HEK293 (cell line): ENCODE data around the gene LEP.

ENCODE experiments used
- CTCF ChIP-seq: fragments of 450-650 bp; formaldehyde crosslinking; IDR thresholded peaks from 2 replicates; pipeline ENCODE4 v1.5.1; 2016; ENCODE audit warnings: missing biosample characterization, missing genetic modification characterization
- REST ChIP-seq: fragments of 450-650 bp; formaldehyde crosslinking; IDR thresholded peaks from 2 replicates; pipeline ENCODE4 v1.5.1; 2016; ENCODE audit warnings: missing biosample characterization, missing genetic modification characterization
- ZNF2 ChIP-seq: fragments of 450-650 bp; formaldehyde crosslinking; IDR thresholded peaks from 2 replicates; pipeline ENCODE4 v1.5.1; 2016; ENCODE audit warnings: missing biosample characterization, missing genetic modification characterization
- ZNF24 ChIP-seq: fragments of 450-650 bp; formaldehyde crosslinking; IDR thresholded peaks from 2 replicates; pipeline ENCODE4 v1.5.1; 2016; ENCODE audit warnings: missing biosample characterization, missing genetic modification characterization
- ZNF311 ChIP-seq: fragments of 450-650 bp; formaldehyde crosslinking; IDR thresholded peaks from 2 replicates; pipeline ENCODE4 v1.5.1; 2017; ENCODE audit warnings: missing biosample characterization, missing genetic modification characterization, borderline replicate concordance
- ZNF324 ChIP-seq: fragments of 450-650 bp; formaldehyde crosslinking; IDR thresholded peaks from 2 replicates; pipeline ENCODE4 v1.5.1; 2016; ENCODE audit warnings: missing biosample characterization, missing genetic modification characterization
- TF ChIP-seq, protein P1 (sequence below): fragments of 450-650 bp; formaldehyde crosslinking; IDR thresholded peaks from 2 replicates; pipeline ENCODE4 v1.5.1; 2016; ENCODE audit warnings: missing biosample characterization, missing genetic modification characterization

DNA sequence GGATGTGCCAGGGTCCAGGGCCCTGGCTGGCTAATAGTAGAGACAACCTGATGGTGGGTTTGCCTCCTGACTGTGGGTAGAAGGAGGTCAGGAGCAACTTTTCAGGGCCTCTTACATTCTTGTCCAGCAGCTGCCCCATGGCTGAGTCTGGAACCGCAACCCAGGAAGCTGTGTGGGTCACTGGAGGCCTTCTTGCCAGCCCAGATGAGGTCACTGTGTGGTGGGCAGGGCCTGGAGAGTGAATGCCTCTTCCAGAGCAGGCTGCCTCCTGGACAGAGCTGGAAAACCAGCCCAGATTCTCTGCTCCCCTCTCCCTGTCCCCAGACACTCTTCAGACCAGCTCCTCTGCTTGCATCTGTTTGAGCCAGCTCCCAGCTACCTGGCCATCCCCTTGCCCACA is 43.5 kb upstream of the LEP start:
- no peak for TF ChIP-seq CTCF (tag by site-specific recombination)
- no peak for TF ChIP-seq REST
- TF ChIP-seq, protein P1, sequence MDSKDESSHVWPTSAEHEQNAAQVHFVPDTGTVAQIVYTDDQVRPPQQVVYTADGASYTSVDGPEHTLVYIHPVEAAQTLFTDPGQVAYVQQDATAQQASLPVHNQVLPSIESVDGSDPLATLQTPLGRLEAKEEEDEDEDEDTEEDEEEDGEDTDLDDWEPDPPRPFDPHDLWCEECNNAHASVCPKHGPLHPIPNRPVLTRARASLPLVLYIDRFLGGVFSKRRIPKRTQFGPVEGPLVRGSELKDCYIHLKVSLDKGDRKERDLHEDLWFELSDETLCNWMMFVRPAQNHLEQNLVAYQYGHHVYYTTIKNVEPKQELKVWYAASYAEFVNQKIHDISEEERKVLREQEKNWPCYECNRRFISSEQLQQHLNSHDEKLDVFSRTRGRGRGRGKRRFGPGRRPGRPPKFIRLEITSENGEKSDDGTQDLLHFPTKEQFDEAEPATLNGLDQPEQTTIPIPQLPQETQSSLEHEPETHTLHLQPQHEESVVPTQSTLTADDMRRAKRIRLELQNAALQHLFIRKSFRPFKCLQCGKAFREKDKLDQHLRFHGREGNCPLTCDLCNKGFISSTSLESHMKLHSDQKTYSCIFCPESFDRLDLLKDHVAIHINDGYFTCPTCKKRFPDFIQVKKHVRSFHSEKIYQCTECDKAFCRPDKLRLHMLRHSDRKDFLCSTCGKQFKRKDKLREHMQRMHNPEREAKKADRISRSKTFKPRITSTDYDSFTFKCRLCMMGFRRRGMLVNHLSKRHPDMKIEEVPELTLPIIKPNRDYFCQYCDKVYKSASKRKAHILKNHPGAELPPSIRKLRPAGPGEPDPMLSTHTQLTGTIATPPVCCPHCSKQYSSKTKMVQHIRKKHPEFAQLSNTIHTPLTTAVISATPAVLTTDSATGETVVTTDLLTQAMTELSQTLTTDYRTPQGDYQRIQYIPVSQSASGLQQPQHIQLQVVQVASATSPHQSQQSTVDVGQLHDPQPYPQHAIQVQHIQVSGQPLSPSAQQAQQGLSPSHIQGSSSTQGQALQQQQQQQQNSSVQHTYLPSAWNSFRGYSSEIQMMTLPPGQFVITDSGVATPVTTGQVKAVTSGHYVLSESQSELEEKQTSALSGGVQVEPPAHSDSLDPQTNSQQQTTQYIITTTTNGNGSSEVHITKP = no peak
- no peak for TF ChIP-seq ZNF324 (tag by site-specific recombination)
- TF ChIP-seq ZNF24 (tag by site-specific recombination) = no peak
- no peak for TF ChIP-seq ZNF311 (tag by site-specific recombination)
- no peak for TF ChIP-seq ZNF2
